Chondrocyte (in vitro differentiated cells): ENCODE measurements around the gene TRABD2B. TPM values are rescaled to one million over a fixed set of nuclear protein-coding genes. Genes with fewer than 3 reads are reported as not detected.

Source experiments
- DNase-seq: peaks from one replicate; pipeline ENCODE4 v3.0.0; 2021; ENCODE audit warnings: mixed read lengths, low spot score
- H3K27ac Mint-ChIP-seq: one replicate; pipeline ENCODE4 v1.8.0; 2021; ENCODE audit warnings: mild to moderate bottlenecking, moderate library complexity, mixed read lengths; ENCODE audit not compliant: unreplicated experiment
- H3K27me3 Mint-ChIP-seq: 2 replicates; pipeline ENCODE4 v1.8.0; 2021; ENCODE audit warnings: low read depth, mixed read lengths
- H3K36me3 Mint-ChIP-seq: 2 replicates; pipeline ENCODE4 v1.8.0; 2021; ENCODE audit warnings: low read depth, mixed read lengths
- H3K4me1 Mint-ChIP-seq: 2 replicates; pipeline ENCODE4 v1.8.0; 2021; ENCODE audit warnings: low read depth, mild to moderate bottlenecking, mixed read lengths
- H3K4me3 Mint-ChIP-seq: one replicate; pipeline ENCODE4 v1.8.0; 2021; ENCODE audit warnings: mild to moderate bottlenecking, moderate library complexity, mixed read lengths; ENCODE audit not compliant: unreplicated experiment
- H3K9me3 Mint-ChIP-seq: 2 replicates; pipeline ENCODE4 v1.8.0; 2021; ENCODE audit warnings: low read depth, mixed read lengths
- total RNA-seq: library from RNA; stranded (reverse); gene quantifications from 3 replicates; pipeline ENCODE4 v1.2.1, GENCODE V29; 2021
- TF ChIP-seq, protein P1 (sequence below): fragments of 200-600 bp; sonication (generic); IDR thresholded peaks from 2 replicates; pipeline ENCODE4 v1.5.0; 2021; ENCODE audit warnings: antibody characterized with exemption, mild to moderate bottlenecking, moderate library complexity

TRABD2B gene
- total RNA-seq, 1 donor from 2014 or later: 0.90 TPM

DNA sequence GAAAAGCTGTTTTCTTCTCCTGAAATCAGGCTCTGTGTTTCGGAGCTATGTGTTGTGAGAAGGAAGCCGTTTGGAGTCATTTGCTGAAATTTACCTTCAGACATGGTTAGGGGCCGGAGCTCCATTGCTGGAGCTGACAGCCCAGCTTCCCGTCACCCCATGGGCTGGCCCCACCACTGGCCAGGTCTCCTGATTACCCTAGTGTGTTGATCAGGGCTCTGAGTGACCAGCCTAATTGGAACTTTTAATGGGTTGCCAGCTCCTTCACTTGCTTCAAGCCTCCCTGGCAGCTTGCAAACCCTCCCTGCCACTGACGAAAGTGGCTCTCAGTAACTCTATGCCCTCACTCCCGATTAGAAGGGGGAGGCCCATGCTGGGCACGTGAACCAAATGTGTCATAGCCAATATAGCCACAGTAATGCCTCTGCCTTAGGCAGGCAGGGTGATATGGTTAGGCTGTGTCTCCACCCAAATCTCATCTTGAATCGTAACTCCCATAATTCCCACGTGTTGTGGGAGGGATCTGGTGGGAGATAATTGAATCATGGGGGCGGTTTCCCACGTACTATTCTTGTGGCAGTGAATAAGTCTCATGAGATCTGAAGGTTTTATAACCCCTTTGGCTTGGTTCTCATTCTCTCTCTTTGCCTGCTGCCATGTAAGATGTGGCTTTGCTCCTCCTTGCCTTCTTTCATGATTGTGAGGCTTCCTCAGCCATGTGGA, 224.1 kb downstream of the TRABD2B start:
- Mint-ChIP-seq H3K36me3 (peaks cover 2% of the 10 kb centered on the region), H3K27me3 (peaks cover 32% of the 10 kb centered on the region), H3K27ac (no peak overlapping the region), H3K9me3 (no peaks in the 10 kb centered on the region), H3K4me1 (peaks cover 3% of the 10 kb centered on the region), H3K4me3 (no peak overlapping the region)
- TF ChIP-seq, protein P1, sequence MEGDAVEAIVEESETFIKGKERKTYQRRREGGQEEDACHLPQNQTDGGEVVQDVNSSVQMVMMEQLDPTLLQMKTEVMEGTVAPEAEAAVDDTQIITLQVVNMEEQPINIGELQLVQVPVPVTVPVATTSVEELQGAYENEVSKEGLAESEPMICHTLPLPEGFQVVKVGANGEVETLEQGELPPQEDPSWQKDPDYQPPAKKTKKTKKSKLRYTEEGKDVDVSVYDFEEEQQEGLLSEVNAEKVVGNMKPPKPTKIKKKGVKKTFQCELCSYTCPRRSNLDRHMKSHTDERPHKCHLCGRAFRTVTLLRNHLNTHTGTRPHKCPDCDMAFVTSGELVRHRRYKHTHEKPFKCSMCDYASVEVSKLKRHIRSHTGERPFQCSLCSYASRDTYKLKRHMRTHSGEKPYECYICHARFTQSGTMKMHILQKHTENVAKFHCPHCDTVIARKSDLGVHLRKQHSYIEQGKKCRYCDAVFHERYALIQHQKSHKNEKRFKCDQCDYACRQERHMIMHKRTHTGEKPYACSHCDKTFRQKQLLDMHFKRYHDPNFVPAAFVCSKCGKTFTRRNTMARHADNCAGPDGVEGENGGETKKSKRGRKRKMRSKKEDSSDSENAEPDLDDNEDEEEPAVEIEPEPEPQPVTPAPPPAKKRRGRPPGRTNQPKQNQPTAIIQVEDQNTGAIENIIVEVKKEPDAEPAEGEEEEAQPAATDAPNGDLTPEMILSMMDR: no peak
- DNase-seq: no peak

DNA sequence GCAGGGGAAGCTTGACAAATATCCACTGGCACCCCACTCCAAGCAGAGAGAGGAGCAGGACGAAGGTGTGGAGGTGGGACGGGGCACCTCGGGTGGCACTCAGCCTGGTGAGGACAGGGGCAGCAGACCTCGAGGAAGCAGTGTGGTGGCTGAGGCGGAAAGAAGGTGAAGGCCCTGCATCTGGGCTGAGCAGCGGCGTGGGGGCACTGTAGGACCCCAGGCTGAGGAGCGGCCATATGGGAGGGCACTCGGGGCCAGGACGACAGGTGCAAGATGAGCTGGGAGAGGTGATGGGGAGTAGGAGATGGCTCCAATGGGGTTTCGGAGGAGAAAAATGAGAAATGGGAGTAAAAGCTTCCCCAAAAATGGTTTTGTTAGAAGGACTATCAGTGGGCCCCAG, 224.9 kb downstream of the TRABD2B start:
- TF ChIP-seq, protein P1: no peak
- H3K9me3 Mint-ChIP-seq: no peaks in the 10 kb centered on the region
- H3K27me3 Mint-ChIP-seq: peaks cover 30% of the 10 kb centered on the region
- H3K4me3 Mint-ChIP-seq: no peak overlapping the region
- no peak for DNase-seq
- peaks cover 2% of the 10 kb centered on the region for H3K36me3 Mint-ChIP-seq
- peaks cover 3% of the 10 kb centered on the region for H3K4me1 Mint-ChIP-seq
- no peak overlapping the region for H3K27ac Mint-ChIP-seq

DNA sequence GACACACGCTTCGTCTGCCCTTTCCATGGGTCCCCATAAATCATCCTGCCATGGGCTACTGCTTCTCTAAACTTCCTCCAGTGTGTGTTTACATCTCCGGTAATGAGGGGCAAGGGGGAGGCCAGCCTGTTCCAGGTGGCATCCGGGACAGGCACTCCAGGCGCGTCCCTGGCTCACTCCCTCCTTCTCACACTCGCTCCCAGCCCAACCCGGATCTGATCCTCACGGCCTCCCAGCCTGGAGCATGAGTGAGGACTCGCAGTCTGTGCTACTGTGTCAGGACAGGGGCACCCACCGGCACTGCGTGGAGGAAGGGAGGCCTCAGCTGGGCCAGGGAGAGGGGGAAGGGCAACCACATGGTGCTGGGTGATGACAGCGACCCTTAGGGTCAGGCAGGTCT, 225.4 kb downstream of the TRABD2B start:
- Mint-ChIP-seq H3K4me3 (no peak overlapping the region), H3K36me3 (peaks cover 2% of the 10 kb centered on the region), H3K27me3 (peaks cover 30% of the 10 kb centered on the region), H3K27ac (no peak overlapping the region), H3K4me1 (peaks cover 3% of the 10 kb centered on the region), H3K9me3 (no peaks in the 10 kb centered on the region)
- DNase-seq: no peak
- TF ChIP-seq, protein P1: no peak

DNA sequence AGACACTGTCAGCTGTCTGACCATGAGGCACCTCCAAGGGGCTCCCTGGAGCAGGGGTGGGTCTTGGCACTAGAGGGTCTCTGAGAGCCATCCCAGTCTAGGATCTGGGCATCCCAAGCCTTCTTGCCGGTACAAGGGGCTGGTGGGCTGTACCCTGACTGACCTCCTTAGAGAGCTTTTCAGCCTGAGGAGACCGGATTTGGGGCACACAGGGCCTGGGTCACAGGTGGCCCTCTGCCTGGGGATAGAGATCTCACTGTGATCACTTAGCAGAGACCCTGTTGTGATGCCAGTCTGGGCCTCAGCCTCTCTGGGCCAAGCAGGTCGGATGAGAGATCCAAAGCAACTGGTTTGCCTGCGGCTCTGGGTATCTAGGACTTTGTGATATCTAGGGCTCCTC, 227.2 kb downstream of the TRABD2B start:
- H3K36me3 Mint-ChIP-seq: peaks cover 2% of the 10 kb centered on the region
- H3K4me3 Mint-ChIP-seq: no peak overlapping the region

DNA sequence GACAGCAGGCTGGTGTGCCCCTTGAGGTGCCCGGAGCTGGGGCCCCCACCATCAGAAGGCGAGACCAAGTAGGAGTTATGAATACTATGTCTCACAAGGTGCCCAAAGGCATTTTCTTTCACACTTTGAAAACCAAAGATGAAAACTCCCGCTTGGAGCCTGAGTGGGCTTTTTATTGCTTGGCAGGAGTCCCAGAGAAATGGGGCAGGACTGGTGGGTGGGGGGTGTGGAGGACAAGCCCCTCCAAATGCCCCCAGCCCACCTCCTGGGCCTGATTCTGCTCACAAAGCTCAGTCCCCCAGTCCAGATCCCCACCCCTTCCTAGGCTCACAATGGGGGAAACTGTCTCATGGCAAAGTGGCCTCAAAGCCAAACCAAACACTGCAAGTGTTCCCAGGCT, 227.9 kb downstream of the TRABD2B start:
- H3K36me3 Mint-ChIP-seq: peaks cover 2% of the 10 kb centered on the region
- TF ChIP-seq, protein P1: no peak
- DNase-seq: peak; percentile 37
- no peaks in the 10 kb centered on the region for H3K9me3 Mint-ChIP-seq
- peaks cover 14% of the 10 kb centered on the region for H3K27me3 Mint-ChIP-seq
- H3K4me3 Mint-ChIP-seq: no peak overlapping the region
- peaks cover 3% of the 10 kb centered on the region for H3K4me1 Mint-ChIP-seq
- no peak overlapping the region for H3K27ac Mint-ChIP-seq

More for the DNA sequence above, 227.2 kb downstream of the TRABD2B start:
- peaks cover 3% of the 10 kb centered on the region for H3K4me1 Mint-ChIP-seq
- TF ChIP-seq, protein P1: no peak
- no peaks in the 10 kb centered on the region for H3K9me3 Mint-ChIP-seq
- peaks cover 18% of the 10 kb centered on the region for H3K27me3 Mint-ChIP-seq
- no peak overlapping the region for H3K27ac Mint-ChIP-seq
- DNase-seq: peak; percentile 57
